ENCODE data around the gene RNF223.
"Not testable (repeated sequence)": the region's sequence is repeated elsewhere in the genome, so short reads cannot be mapped to it uniquely, and the experiment has no call there.

Gene RNF223

DNA sequence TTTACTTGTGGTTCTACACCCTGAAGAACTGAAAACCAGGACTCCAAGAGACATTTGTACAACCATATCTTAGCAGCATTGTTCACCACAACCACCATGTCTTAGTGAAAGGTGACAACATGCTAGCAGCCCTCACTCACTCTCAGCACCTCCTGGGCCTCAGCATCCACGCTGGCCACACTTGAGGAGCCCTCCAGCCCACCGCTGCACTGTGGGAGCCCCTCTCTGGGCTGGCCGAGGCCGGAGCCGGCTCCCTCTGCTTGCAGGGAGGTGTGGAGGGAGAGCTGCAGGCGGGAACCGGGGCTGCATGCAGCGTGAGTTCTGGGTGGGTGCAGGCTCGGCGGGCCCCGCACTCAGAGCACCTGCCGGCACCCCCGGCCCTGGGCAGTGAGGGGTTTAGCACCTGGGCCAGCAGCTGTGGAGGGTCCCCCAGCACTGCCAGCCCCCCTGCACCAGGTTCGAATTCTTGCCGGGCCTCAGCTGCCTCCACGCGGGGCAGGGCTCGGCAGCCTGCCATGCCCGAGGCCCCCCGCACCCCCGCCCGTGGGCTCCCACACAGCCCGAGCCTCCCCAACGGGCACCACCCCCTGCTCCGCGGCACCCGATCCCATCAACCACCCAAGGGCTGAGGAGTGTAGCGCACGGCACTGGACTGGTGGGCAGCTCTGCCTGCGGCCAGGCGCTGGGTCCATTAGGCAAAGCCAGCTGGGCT lies 32.6 kb upstream of the RNF223 start:
- no peaks in the 10 kb centered on the region for H3K27me3 ChIP-seq (ENCODE audit: control insufficient read depth, insufficient read depth, low read length)
- no peak overlapping the region for H3K27ac ChIP-seq (ENCODE audit: low read length)
- no CpG with 5 or more reads among the region's 31 CpGs for WGBS (ENCODE audit: insufficient coverage, insufficient read length)
- H3K36me3 ChIP-seq (ENCODE audit: control insufficient read depth, insufficient read depth, low read length): no peaks in the 10 kb centered on the region; the same call in 1 of the 2 replicates
- peaks cover 2% of the 10 kb centered on the region for H3K9me3 ChIP-seq (ENCODE audit: control insufficient read depth, insufficient read depth, low read length)
- no peak overlapping the region for H3K4me3 ChIP-seq (ENCODE audit: low read length)
- no peaks in the 10 kb centered on the region for H3K4me1 ChIP-seq (ENCODE audit: control insufficient read depth, insufficient read depth, low read length)
- DNase-seq (ENCODE audit: low read depth, low spot score): no peak

GRCh38 chr1:1104152-1104551 lies 30.0 kb upstream of the RNF223 start:
- not testable (repeated sequence) for H3K27ac ChIP-seq (ENCODE audit: low read length); H3K4me1 ChIP-seq (ENCODE audit: control insufficient read depth, insufficient read depth, low read length); H3K9me3 ChIP-seq (ENCODE audit: control insufficient read depth, insufficient read depth, low read length); H3K4me3 ChIP-seq (ENCODE audit: low read length); H3K36me3 ChIP-seq (ENCODE audit: control insufficient read depth, insufficient read depth, low read length); H3K27me3 ChIP-seq (ENCODE audit: control insufficient read depth, insufficient read depth, low read length); DNase-seq (ENCODE audit: low read depth, low spot score)
- WGBS (ENCODE audit: insufficient coverage, insufficient read length): no CpG with 5 or more reads among the region's 6 CpGs

GRCh38 chr1:1101503-1101902 lies 27.4 kb upstream of the RNF223 start:
- Histone ChIP-seq H3K4me3 (ENCODE audit: low read length) (no peak overlapping the region), H3K27me3 (ENCODE audit: control insufficient read depth, insufficient read depth, low read length) (no peaks in the 10 kb centered on the region), H3K27ac (ENCODE audit: low read length) (no peak overlapping the region), H3K9me3 (ENCODE audit: control insufficient read depth, insufficient read depth, low read length) (peaks cover 2% of the 10 kb centered on the region), H3K4me1 (ENCODE audit: control insufficient read depth, insufficient read depth, low read length) (no peaks in the 10 kb centered on the region), H3K36me3 (ENCODE audit: control insufficient read depth, insufficient read depth, low read length) (no peaks in the 10 kb centered on the region; the same call in 1 of the 2 replicates)
- no CpG with 5 or more reads among the region's 7 CpGs for WGBS (ENCODE audit: insufficient coverage, insufficient read length)
- no peak for DNase-seq (ENCODE audit: low read depth, low spot score)

GRCh38 chr1:1100296-1100695 lies 26.2 kb upstream of the RNF223 start:
- Histone ChIP-seq H3K27ac (ENCODE audit: low read length) (no peak overlapping the region), H3K4me3 (ENCODE audit: low read length) (no peak overlapping the region), H3K36me3 (ENCODE audit: control insufficient read depth, insufficient read depth, low read length) (no peaks in the 10 kb centered on the region), H3K9me3 (ENCODE audit: control insufficient read depth, insufficient read depth, low read length) (no peaks in the 10 kb centered on the region), H3K4me1 (ENCODE audit: control insufficient read depth, insufficient read depth, low read length) (no peaks in the 10 kb centered on the region), H3K27me3 (ENCODE audit: control insufficient read depth, insufficient read depth, low read length) (no peaks in the 10 kb centered on the region)
- 100% methylated on average over 1 of the region's 11 CpGs for WGBS (ENCODE audit: insufficient coverage, insufficient read length)
- DNase-seq (ENCODE audit: low read depth, low spot score): no peak

DNA sequence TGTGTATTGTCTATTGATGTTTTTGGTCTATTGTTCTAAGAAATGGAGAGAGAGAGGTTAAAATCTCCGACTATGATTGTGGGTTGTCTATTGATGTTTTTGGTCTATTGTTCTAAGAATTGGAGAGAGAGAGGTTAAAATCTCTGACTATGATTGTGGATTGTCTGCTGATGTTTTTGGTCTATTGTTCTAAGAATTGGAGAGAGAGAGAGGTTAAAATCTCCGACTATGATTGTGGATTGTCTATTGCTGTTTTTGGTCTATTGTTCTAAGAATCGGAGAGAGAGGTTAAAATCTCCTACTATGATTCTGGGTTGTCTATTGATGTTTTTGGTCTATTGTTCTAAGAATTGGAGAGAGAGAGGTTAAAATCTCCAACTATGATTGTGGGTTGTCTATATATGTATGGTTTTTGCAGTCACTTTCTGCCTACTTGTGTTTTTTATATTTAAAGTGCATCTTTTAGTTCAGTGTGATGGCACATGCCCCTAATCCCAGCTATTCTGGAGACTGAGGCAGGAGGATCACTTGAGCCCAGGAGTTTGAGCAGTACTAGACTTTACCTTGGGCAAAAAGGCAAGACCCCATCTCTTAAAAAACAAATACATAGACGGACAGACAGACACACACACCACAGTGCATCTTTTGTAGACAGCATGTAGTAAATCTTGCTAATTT lies 25.5 kb upstream of the RNF223 start:
- no peak for DNase-seq (ENCODE audit: low read depth, low spot score)
- WGBS (ENCODE audit: insufficient coverage, insufficient read length): no CpG with 5 or more reads among the region's 4 CpGs
- Histone ChIP-seq H3K4me3 (ENCODE audit: low read length) (no peak overlapping the region), H3K9me3 (ENCODE audit: control insufficient read depth, insufficient read depth, low read length) (no peaks in the 10 kb centered on the region), H3K4me1 (ENCODE audit: control insufficient read depth, insufficient read depth, low read length) (no peaks in the 10 kb centered on the region), H3K27ac (ENCODE audit: low read length) (no peak overlapping the region), H3K27me3 (ENCODE audit: control insufficient read depth, insufficient read depth, low read length) (no peaks in the 10 kb centered on the region), H3K36me3 (ENCODE audit: control insufficient read depth, insufficient read depth, low read length) (no peaks in the 10 kb centered on the region)

GRCh38 chr1:1098681-1099421 lies 24.7 kb upstream of the RNF223 start:
- Histone ChIP-seq H3K4me1 (ENCODE audit: control insufficient read depth, insufficient read depth, low read length) (no peaks in the 10 kb centered on the region), H3K27ac (ENCODE audit: low read length) (no peak overlapping the region), H3K4me3 (ENCODE audit: low read length) (no peak overlapping the region), H3K27me3 (ENCODE audit: control insufficient read depth, insufficient read depth, low read length) (no peaks in the 10 kb centered on the region), H3K9me3 (ENCODE audit: control insufficient read depth, insufficient read depth, low read length) (no peaks in the 10 kb centered on the region), H3K36me3 (ENCODE audit: control insufficient read depth, insufficient read depth, low read length) (no peaks in the 10 kb centered on the region)
- no CpG with 5 or more reads among the region's 18 CpGs for WGBS (ENCODE audit: insufficient coverage, insufficient read length)
- no peak for DNase-seq (ENCODE audit: low read depth, low spot score)

GRCh38 chr1:1096136-1096535 lies 22.0 kb upstream of the RNF223 start:
- not testable (repeated sequence) for H3K9me3 ChIP-seq (ENCODE audit: control insufficient read depth, insufficient read depth, low read length); H3K27ac ChIP-seq (ENCODE audit: low read length); H3K27me3 ChIP-seq (ENCODE audit: control insufficient read depth, insufficient read depth, low read length); DNase-seq (ENCODE audit: low read depth, low spot score); H3K36me3 ChIP-seq (ENCODE audit: control insufficient read depth, insufficient read depth, low read length); H3K4me1 ChIP-seq (ENCODE audit: control insufficient read depth, insufficient read depth, low read length); H3K4me3 ChIP-seq (ENCODE audit: low read length)
- WGBS (ENCODE audit: insufficient coverage, insufficient read length): no CpG with 5 or more reads among the region's 5 CpGs

- DNase-seq (ENCODE audit: low read depth, low spot score): no peak
- no CpG with 5 or more reads among the region's 7 CpGs for WGBS (ENCODE audit: insufficient coverage, insufficient read length)
- no peaks in the 10 kb centered on the region for H3K4me1 ChIP-seq (ENCODE audit: control insufficient read depth, insufficient read depth, low read length)
Observed at GRCh38 chr1:1094981-1095380, 20.9 kb upstream of the RNF223 start.

DNA sequence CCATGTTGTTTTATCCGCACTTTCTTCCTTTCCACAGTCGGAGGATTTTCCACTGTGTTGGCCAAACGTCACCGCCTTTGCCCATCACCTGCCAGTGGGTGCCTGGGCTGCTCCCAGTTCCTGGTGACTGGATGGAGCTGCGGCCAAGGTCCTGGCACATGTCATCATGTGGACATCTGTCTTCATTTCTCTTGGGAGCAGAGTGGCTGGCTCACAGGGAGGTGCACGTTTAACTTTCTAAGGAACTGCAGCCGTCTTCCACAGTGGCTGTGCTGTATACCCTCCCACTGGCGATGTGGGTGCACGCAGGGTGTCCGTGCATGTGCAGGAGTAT lies 19.5 kb upstream of the RNF223 start:
- Histone ChIP-seq H3K9me3 (ENCODE audit: control insufficient read depth, insufficient read depth, low read length) (no peaks in the 10 kb centered on the region), H3K4me3 (ENCODE audit: low read length) (no peak overlapping the region), H3K4me1 (ENCODE audit: control insufficient read depth, insufficient read depth, low read length) (no peaks in the 10 kb centered on the region), H3K36me3 (ENCODE audit: control insufficient read depth, insufficient read depth, low read length) (no peaks in the 10 kb centered on the region; the same call in 1 of the 2 replicates), H3K27me3 (ENCODE audit: control insufficient read depth, insufficient read depth, low read length) (no peaks in the 10 kb centered on the region), H3K27ac (ENCODE audit: low read length) (no peak overlapping the region)
- DNase-seq (ENCODE audit: low read depth, low spot score): no peak
- no CpG with 5 or more reads among the region's 10 CpGs for WGBS (ENCODE audit: insufficient coverage, insufficient read length)

More at GRCh38 chr1:1094981-1095380, 20.9 kb upstream of the RNF223 start:
- Histone ChIP-seq H3K36me3 (ENCODE audit: control insufficient read depth, insufficient read depth, low read length) (no peaks in the 10 kb centered on the region; the same call in 1 of the 2 replicates), H3K4me3 (ENCODE audit: low read length) (no peak overlapping the region), H3K27ac (ENCODE audit: low read length) (no peak overlapping the region), H3K27me3 (ENCODE audit: control insufficient read depth, insufficient read depth, low read length) (no peaks in the 10 kb centered on the region), H3K9me3 (ENCODE audit: control insufficient read depth, insufficient read depth, low read length) (no peaks in the 10 kb centered on the region)

DNA sequence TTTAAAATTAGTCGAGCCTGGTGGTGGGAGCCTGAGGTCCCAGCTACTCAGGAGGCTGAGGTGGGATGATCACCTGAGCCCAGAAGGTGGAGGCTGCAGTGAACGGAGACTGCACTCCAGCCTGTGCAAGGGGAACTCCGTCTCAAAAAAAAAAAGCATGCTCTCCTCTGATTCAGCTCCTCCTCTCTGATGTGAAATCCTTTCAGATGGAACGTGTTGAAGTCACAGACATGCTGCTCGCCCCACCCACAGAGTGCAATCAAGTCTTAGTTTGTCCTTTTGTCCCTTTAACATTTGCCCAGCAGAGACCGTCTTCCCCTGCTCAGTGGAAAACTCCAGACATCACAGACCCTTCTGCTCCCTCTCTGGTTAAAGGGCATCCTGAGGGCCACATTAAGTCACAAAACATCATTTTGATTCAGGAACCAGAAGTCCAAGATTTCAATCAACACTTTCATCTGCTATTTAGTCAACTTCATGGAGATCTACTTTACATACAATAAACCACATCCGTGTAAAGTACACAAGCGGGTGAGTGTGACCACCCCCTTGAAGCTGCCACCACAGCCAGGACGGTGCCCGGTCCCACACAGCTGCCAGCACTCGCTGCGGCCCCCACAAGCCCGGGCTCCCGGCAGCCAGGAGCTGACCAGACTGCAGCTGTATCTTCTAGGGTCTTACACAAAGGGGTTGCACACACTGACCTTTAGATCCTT lies 18.9 kb upstream of the RNF223 start:
- DNase-seq (ENCODE audit: low read depth, low spot score): no peak
- H3K4me3 ChIP-seq (ENCODE audit: low read length): no peak overlapping the region
- no peaks in the 10 kb centered on the region for H3K27me3 ChIP-seq (ENCODE audit: control insufficient read depth, insufficient read depth, low read length)
- no peaks in the 10 kb centered on the region; the same call in 1 of the 2 replicates for H3K36me3 ChIP-seq (ENCODE audit: control insufficient read depth, insufficient read depth, low read length)
- no peaks in the 10 kb centered on the region for H3K4me1 ChIP-seq (ENCODE audit: control insufficient read depth, insufficient read depth, low read length)
- H3K9me3 ChIP-seq (ENCODE audit: control insufficient read depth, insufficient read depth, low read length): no peaks in the 10 kb centered on the region
- WGBS (ENCODE audit: insufficient coverage, insufficient read length): no CpG with 5 or more reads among the region's 14 CpGs
- H3K27ac ChIP-seq (ENCODE audit: low read length): no peak overlapping the region
